BJ (cell line): Measurements from ENCODE around the gene COLEC12. TPM values are rescaled to one million over a fixed set of nuclear protein-coding genes. Genes with fewer than 3 reads are reported as not detected.
A peak's percentile ranks its signal among the peaks of the same experiment; 100 is the strongest.

ENCODE experiments used
- CTCF ChIA-PET: fragments of 350-600 bp; formaldehyde crosslinking; extraction: SDS; loops from one replicate; lab custom pipeline; 2021; ENCODE audit warnings: antibody characterized with exemption, inconsistent platforms; lab: Yijun Ruan, JAX
- POLR2A ChIA-PET: fragments of 300-600 bp; sonication (Branson Sonifier 250); formaldehyde crosslinking; extraction: SDS; loops from one replicate; lab custom pipeline; 2021; ENCODE audit warnings: antibody characterized with exemption; lab: Charles Lee
- DNase-seq: peaks from one replicate; pipeline ENCODE4 v3.0.0-alpha.2; 2011; ENCODE audit warnings: low read depth
- H3K27me3 ChIP-seq: 2 replicates; pipeline ENCODE4 v1.6.0; 2011; ENCODE audit warnings: low read length; ENCODE audit not compliant: control insufficient read depth, insufficient read depth
- H3K36me3 ChIP-seq: 2 replicates; pipeline ENCODE4 v1.5.1; 2011; ENCODE audit warnings: low read length; ENCODE audit not compliant: control insufficient read depth, insufficient read depth
- H3K4me3 ChIP-seq: 2 replicates; pipeline ENCODE4 v1.5.1; 2011; ENCODE audit warnings: low read depth, mild to moderate bottlenecking, control low read depth, low read length
- CTCF ChIP-seq: IDR thresholded peaks from 2 replicates; pipeline ENCODE4 v1.5.1; 2011; ENCODE audit warnings: low read depth, mild to moderate bottlenecking, control low read depth, inconsistent platforms, low read length, moderate library complexity; ENCODE audit not compliant: insufficient read depth
- polyA plus RNA-seq: library from polyadenylated mRNA; depleted of rRNA; stranded (reverse); fragments of >200 nt; gene quantifications from 2 replicates; pipeline ENCODE4 v1.2.3, GENCODE V29; 2011

COLEC12 gene
- polyA plus RNA-seq, 1 experiment, result 41.1 TPM

DNA sequence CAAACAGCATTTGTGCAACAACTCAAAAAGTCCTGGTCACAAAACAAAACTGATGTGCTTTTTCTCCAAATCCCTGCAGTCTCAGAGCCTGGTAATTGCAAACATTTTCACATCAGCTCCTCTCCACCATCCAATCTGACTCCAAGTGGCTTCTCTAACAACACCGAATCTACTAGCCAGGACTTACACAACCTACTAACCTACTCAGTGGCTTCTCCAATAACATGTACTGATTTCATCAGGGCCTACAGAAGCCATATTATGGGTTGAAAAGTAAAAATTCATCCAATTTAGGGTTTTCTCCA, 104.3 kb downstream of the COLEC12 start:
- TF ChIP-seq CTCF, result no peak
- H3K36me3 ChIP-seq, result no peaks in the 10 kb centered on the region
- H3K27me3 ChIP-seq, result no peaks in the 10 kb centered on the region
- POLR2A ChIA-PET, result no interaction called here
- H3K4me3 ChIP-seq, result no peak overlapping the region
- CTCF ChIA-PET, result interaction anchor here (0.9 to 1.2 kb wide), 2 partner anchors 19 to 34 kb away, joined by 3 read pairs; no protein-coding TSS in a partner anchor
- no peak for DNase-seq

- no peaks in the 10 kb centered on the region for H3K36me3 ChIP-seq
- CTCF ChIA-PET, result interaction anchor here (0.7 to 1.3 kb wide), 5 partner anchors 18 to 220 kb away, joined by 3 to 5 read pairs (median 3); no protein-coding TSS in a partner anchor
- POLR2A ChIA-PET, result interaction anchor here (0.6 to 0.7 kb wide), 2 partner anchors 26 to 247 kb away, joined by 3 to 5 read pairs; no protein-coding TSS in a partner anchor
- DNase-seq, result peak; percentile 89
- H3K27me3 ChIP-seq, result no peaks in the 10 kb centered on the region
- no peak overlapping the region for H3K4me3 ChIP-seq
- no peak for TF ChIP-seq CTCF
Observed at GRCh38 chr18:395456-396250, 104.8 kb downstream of the COLEC12 start.

DNA sequence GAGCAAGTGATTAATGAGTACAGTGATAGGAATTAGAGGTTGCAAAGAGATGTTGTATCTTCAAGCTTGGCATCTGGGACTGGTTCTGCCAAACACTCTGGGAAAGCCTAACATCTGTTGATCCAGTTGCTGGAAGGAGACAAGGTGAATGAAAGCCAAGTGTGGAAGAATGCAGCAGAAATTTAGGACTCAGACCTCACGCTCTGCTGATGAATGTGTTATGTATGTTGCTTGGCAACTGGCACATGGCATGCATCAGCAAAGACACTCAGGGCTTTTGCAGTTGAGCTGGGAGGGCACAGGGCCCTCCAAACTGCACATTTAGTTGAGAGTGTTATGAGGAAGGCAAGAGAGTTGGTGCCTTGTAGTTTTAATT, 105.5 kb downstream of the COLEC12 start:
- Histone ChIP-seq H3K4me3 (no peak overlapping the region), H3K36me3 (no peaks in the 10 kb centered on the region), H3K27me3 (no peaks in the 10 kb centered on the region)
- POLR2A ChIA-PET, result interaction anchor here (0.7 kb wide), 1 partner anchor 27 kb away, joined by 3 read pairs; no protein-coding TSS in a partner anchor
- CTCF ChIA-PET, result interaction anchor here (0.7 to 1.3 kb wide), 4 partner anchors 32 to 221 kb away, joined by 3 to 5 read pairs (median 3); no protein-coding TSS in a partner anchor
- DNase-seq, result peak; percentile 91
- TF ChIP-seq CTCF, result no peak

- CTCF ChIA-PET, result interaction anchor here (0.7 to 1.3 kb wide), 4 partner anchors 33 to 221 kb away, joined by 3 to 5 read pairs (median 3); no protein-coding TSS in a partner anchor
- DNase-seq, result no peak
- no peaks in the 10 kb centered on the region for H3K27me3 ChIP-seq
- H3K4me3 ChIP-seq, result no peak overlapping the region
- no peaks in the 10 kb centered on the region for H3K36me3 ChIP-seq
- POLR2A ChIA-PET, result interaction anchor here (0.7 kb wide), 1 partner anchor 28 kb away, joined by 3 read pairs; no protein-coding TSS in a partner anchor
- no peak for TF ChIP-seq CTCF
Observed at GRCh38 chr18:394262-394986, 106.1 kb downstream of the COLEC12 start.

DNA sequence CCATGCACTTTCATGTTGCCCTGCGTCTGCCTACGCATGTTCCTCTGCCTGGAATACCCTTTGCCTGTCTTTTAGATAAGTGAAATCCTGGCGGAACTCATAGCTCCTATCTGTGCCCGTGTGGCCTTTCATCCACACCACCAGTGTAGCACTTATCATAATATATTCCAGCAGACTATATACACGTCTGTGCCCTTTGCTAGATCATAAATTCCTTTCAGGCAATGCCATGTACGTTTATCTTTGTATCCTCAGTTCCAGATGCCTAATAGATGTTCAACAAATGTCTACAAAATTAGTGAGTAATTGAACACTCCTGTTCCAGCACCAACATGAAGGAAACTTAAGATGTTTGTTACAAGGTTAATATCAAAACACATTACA, 106.9 kb downstream of the COLEC12 start:
- Histone ChIP-seq H3K4me3 (no peak overlapping the region), H3K36me3 (no peaks in the 10 kb centered on the region), H3K27me3 (no peaks in the 10 kb centered on the region)
- POLR2A ChIA-PET, result no interaction called here
- TF ChIP-seq CTCF, result no peak
- no peak for DNase-seq
- CTCF ChIA-PET, result interaction anchor here (0.7 kb wide), 1 partner anchor 82 kb away, joined by 3 read pairs; no protein-coding TSS in a partner anchor
